HG02798 (cell line): ENCODE measurements around the gene C17orf75.

Source experiments
- ATAC-seq: cut with Tn5 transposase; IDR thresholded peaks from one replicate; pipeline ENCODE4 v1.9.1; 2021; ENCODE audit warnings: mild to moderate bottlenecking; ENCODE audit not compliant: unreplicated experiment, poor library complexity

C17orf75 gene

DNA sequence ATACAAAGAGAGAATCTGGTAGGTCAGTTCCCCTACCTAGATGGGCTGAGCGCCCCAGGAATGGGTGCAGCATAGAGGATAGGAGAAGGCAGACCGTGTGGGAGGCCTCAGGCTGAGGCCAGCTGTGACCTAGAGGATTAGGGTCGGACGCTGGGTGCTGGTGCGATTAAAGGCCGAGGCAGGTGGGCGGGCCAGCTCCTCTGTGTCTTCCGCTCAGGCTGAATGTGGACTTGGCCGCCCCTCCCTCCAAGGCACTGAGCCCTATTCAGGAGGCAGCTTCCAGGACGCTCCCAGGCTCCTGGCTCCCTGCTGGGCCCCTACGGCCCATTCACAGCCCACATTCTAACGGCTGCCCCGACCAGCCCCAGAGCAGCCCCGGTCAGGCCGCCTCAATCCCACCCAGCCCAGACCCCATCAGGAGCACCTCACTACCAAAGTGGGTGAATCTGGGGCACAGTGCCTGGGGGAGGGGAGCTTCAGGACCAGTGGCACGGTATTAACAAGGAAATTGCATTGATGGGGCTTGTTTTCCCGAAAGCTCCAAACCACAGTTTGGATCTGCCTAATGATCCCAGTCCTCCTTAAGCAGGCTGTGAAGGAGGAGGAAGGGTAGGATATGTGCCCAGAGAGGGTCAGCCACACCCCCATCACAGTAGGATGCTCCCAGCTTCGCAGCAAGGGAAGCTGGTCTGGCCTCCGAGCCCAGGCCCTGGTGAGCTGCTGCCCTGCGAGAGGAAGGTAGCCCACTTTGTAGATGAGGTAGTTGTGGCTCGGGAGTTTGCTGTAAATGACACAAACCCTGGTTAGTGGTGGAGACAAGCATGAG is 61.9 kb downstream of the C17orf75 start:
- ATAC-seq: no peak

GRCh38 chr17:32278815-32279214 is 63.2 kb downstream of the C17orf75 start:
- ATAC-seq: no peak
